HEK293 (cell line): Measurements from ENCODE around the gene PSMB11.
A peak's percentile ranks its signal among the peaks of the same experiment; 100 is the strongest.

Experiments used
- CTCF ChIA-PET: fragments of 350-600 bp; formaldehyde crosslinking; extraction: SDS; loops from one replicate; lab custom pipeline; 2021; ENCODE audit warnings: antibody characterized with exemption; lab: Yijun Ruan, JAX
- POLR2A ChIA-PET: fragments of 300-600 bp; formaldehyde crosslinking; extraction: SDS; loops from one replicate; lab custom pipeline; 2020; ENCODE audit warnings: antibody characterized with exemption, inconsistent platforms; lab: Yijun Ruan, JAX
- H3K27ac ChIP-seq: fragments of 200-500 bp; sonication (Bioruptor generic); 2 replicates; pipeline ENCODE4 v1.5.1; 2014; ENCODE audit warnings: low read depth, low read length, control low read depth, inconsistent platforms; ENCODE audit errors: extremely low read depth
- H3K36me3 ChIP-seq, 2 experiments: fragments of 200-500 bp in 1 of 2; sonication (Bioruptor generic) in 1 of 2; 1 replicate in 1 of 2; 2 replicates in 1 of 2; pipeline ENCODE4 v1.5.1; 2014 to 2017; ENCODE audit warnings: inconsistent platforms in 2 of 2, low read length in 2 of 2; ENCODE audit not compliant: control insufficient read depth in 2 of 2, insufficient read depth in 1 of 2
- H3K4me1 ChIP-seq: fragments of 200-500 bp; sonication (Bioruptor generic); 2 replicates; pipeline ENCODE4 v1.5.1; 2014; ENCODE audit warnings: mild to moderate bottlenecking, low read length, inconsistent platforms; ENCODE audit not compliant: control insufficient read depth, insufficient read depth
- H3K4me3 ChIP-seq: 2 replicates; pipeline ENCODE4 v1.5.1; 2011; ENCODE audit warnings: low read depth, mild to moderate bottlenecking, control low read depth, low read length, moderate library complexity
- H3K9me3 ChIP-seq: fragments of 200-500 bp; sonication (Bioruptor generic); 2 replicates; pipeline ENCODE4 v1.5.1; 2014; ENCODE audit warnings: low read depth, low read length, inconsistent platforms; ENCODE audit not compliant: control insufficient read depth, insufficient read depth
- EGR2 ChIP-seq: fragments of 450-650 bp; formaldehyde crosslinking; IDR thresholded peaks from 2 replicates; pipeline ENCODE4 v1.5.1; 2016; ENCODE audit warnings: low read depth, missing biosample characterization, missing genetic modification characterization
- GFI1B ChIP-seq: fragments of 450-650 bp; formaldehyde crosslinking; IDR thresholded peaks from 2 replicates; pipeline ENCODE4 v1.5.1; 2016; ENCODE audit warnings: missing biosample characterization, missing genetic modification characterization
- GLI4 ChIP-seq: fragments of 450-650 bp; formaldehyde crosslinking; IDR thresholded peaks from 2 replicates; pipeline ENCODE4 v1.5.1; 2016; ENCODE audit warnings: missing biosample characterization, missing genetic modification characterization
- GLIS1 ChIP-seq: fragments of 450-650 bp; formaldehyde crosslinking; IDR thresholded peaks from 2 replicates; pipeline ENCODE4 v1.5.1; 2016; ENCODE audit warnings: missing biosample characterization, missing genetic modification characterization
- GLIS2 ChIP-seq: fragments of 450-650 bp; formaldehyde crosslinking; IDR thresholded peaks from 2 replicates; pipeline ENCODE4 v1.5.1; 2016; ENCODE audit warnings: missing biosample characterization, missing genetic modification characterization
- HOXA7 ChIP-seq: sonication (generic); formaldehyde crosslinking; IDR thresholded peaks from 2 replicates; pipeline ENCODE4 v1.8.1; 2022; ENCODE audit warnings: missing genetic modification reagents, borderline replicate concordance
- HOXC10 ChIP-seq: sonication (generic); formaldehyde crosslinking; IDR thresholded peaks from 2 replicates; pipeline ENCODE4 v1.8.1; 2023; ENCODE audit warnings: mild to moderate bottlenecking, missing genetic modification reagents
- MZF1 ChIP-seq: fragments of 450-650 bp; formaldehyde crosslinking; IDR thresholded peaks from 2 replicates; pipeline ENCODE4 v1.5.1; 2017; ENCODE audit warnings: missing biosample characterization, missing genetic modification characterization, borderline replicate concordance
- PRDM1 ChIP-seq: fragments of 450-650 bp; formaldehyde crosslinking; IDR thresholded peaks from 2 replicates; pipeline ENCODE4; 2016; ENCODE audit warnings: missing biosample characterization, missing genetic modification characterization
- SCRT1 ChIP-seq: fragments of 450-650 bp; formaldehyde crosslinking; IDR thresholded peaks from 2 replicates; pipeline ENCODE4 v1.5.1; 2016; ENCODE audit warnings: missing biosample characterization, missing genetic modification characterization, borderline replicate concordance
- SETDB1 ChIP-seq: IDR thresholded peaks from one replicate; pipeline ENCODE4 v1.6.1; 2017; ENCODE audit warnings: mild to moderate bottlenecking, low read length, moderate library complexity, mixed read lengths; ENCODE audit not compliant: insufficient read length
- YY2 ChIP-seq: fragments of 450-650 bp; formaldehyde crosslinking; IDR thresholded peaks from 2 replicates; pipeline ENCODE4 v1.5.1; 2016; ENCODE audit warnings: missing biosample characterization, missing genetic modification characterization
- ZBTB7A ChIP-seq: fragments of 450-650 bp; formaldehyde crosslinking; IDR thresholded peaks from 2 replicates; pipeline ENCODE4 v1.5.1; 2016; ENCODE audit warnings: low read depth, missing biosample characterization, missing genetic modification characterization
- ZEB2 ChIP-seq: fragments of 450-650 bp; formaldehyde crosslinking; IDR thresholded peaks from 2 replicates; pipeline ENCODE4 v1.5.1; 2016; ENCODE audit warnings: missing biosample characterization, missing genetic modification characterization
- ZFHX2 ChIP-seq: fragments of 450-650 bp; formaldehyde crosslinking; conservative IDR thresholded peaks from 2 replicates; pipeline ENCODE4 v1.5.1; 2016; ENCODE audit warnings: missing biosample characterization, missing genetic modification characterization
- ZNF211 ChIP-seq: fragments of 450-650 bp; formaldehyde crosslinking; IDR thresholded peaks from 2 replicates; pipeline ENCODE4 v1.5.1; 2016; ENCODE audit warnings: low read depth, missing biosample characterization, missing genetic modification characterization
- ZNF248 ChIP-seq: fragments of 450-650 bp; formaldehyde crosslinking; IDR thresholded peaks from 2 replicates; pipeline ENCODE4 v1.5.1; 2017; ENCODE audit warnings: missing biosample characterization, missing genetic modification characterization
- ZNF302 ChIP-seq: fragments of 450-650 bp; formaldehyde crosslinking; IDR thresholded peaks from 2 replicates; pipeline ENCODE4 v1.5.1; 2016; ENCODE audit warnings: missing biosample characterization, missing genetic modification characterization, low read depth
- ZNF324 ChIP-seq: fragments of 450-650 bp; formaldehyde crosslinking; IDR thresholded peaks from 2 replicates; pipeline ENCODE4 v1.5.1; 2016; ENCODE audit warnings: missing biosample characterization, missing genetic modification characterization
- ZNF350 ChIP-seq: fragments of 450-650 bp; formaldehyde crosslinking; IDR thresholded peaks from 2 replicates; pipeline ENCODE4 v1.5.0; 2017; ENCODE audit warnings: missing biosample characterization, mild to moderate bottlenecking, missing genetic modification characterization
- ZNF404 ChIP-seq: fragments of 450-650 bp; formaldehyde crosslinking; IDR thresholded peaks from 2 replicates; pipeline ENCODE4 v1.5.1; 2017; ENCODE audit warnings: missing biosample characterization, missing genetic modification characterization
- ZNF501 ChIP-seq: fragments of 450-650 bp; formaldehyde crosslinking; IDR thresholded peaks from 2 replicates; pipeline ENCODE4 v1.5.1; 2016; ENCODE audit warnings: missing biosample characterization, missing genetic modification characterization
- ZNF600 ChIP-seq: fragments of 450-650 bp; formaldehyde crosslinking; IDR thresholded peaks from 2 replicates; pipeline ENCODE4 v1.5.1; 2016; ENCODE audit warnings: missing biosample characterization, missing genetic modification characterization
- ZNF623 ChIP-seq: fragments of 450-650 bp; formaldehyde crosslinking; IDR thresholded peaks from 2 replicates; pipeline ENCODE4 v1.5.1; 2016; ENCODE audit warnings: missing biosample characterization, missing genetic modification characterization
- ZNF791 ChIP-seq: fragments of 450-650 bp; formaldehyde crosslinking; IDR thresholded peaks from 2 replicates; pipeline ENCODE4 v1.5.1; 2016; ENCODE audit warnings: missing biosample characterization, missing genetic modification characterization
- ZSCAN16 ChIP-seq: fragments of 450-650 bp; formaldehyde crosslinking; IDR thresholded peaks from 2 replicates; pipeline ENCODE4 v1.5.1; 2016; ENCODE audit warnings: missing biosample characterization, missing genetic modification characterization
- TF ChIP-seq, protein P1 (sequence below): fragments of 450-650 bp; formaldehyde crosslinking; IDR thresholded peaks from 2 replicates; pipeline ENCODE4 v1.5.1; 2016; ENCODE audit warnings: missing biosample characterization, missing genetic modification characterization
- TF ChIP-seq, protein P2 (sequence below): fragments of 450-650 bp; formaldehyde crosslinking; IDR thresholded peaks from 2 replicates; pipeline ENCODE4 v1.5.0; 2017; ENCODE audit warnings: missing biosample characterization, missing genetic modification characterization, borderline replicate concordance
- TF ChIP-seq, protein P3 (sequence below): fragments of 450-650 bp; formaldehyde crosslinking; IDR thresholded peaks from 2 replicates; pipeline ENCODE4 v1.5.1; 2017; ENCODE audit warnings: missing biosample characterization, missing genetic modification characterization
- TF ChIP-seq, protein P4 (sequence below): fragments of 450-650 bp; formaldehyde crosslinking; IDR thresholded peaks from 2 replicates; pipeline ENCODE4 v1.5.1; 2016; ENCODE audit warnings: missing biosample characterization, missing genetic modification characterization, borderline replicate concordance

The PSMB11 gene

DNA sequence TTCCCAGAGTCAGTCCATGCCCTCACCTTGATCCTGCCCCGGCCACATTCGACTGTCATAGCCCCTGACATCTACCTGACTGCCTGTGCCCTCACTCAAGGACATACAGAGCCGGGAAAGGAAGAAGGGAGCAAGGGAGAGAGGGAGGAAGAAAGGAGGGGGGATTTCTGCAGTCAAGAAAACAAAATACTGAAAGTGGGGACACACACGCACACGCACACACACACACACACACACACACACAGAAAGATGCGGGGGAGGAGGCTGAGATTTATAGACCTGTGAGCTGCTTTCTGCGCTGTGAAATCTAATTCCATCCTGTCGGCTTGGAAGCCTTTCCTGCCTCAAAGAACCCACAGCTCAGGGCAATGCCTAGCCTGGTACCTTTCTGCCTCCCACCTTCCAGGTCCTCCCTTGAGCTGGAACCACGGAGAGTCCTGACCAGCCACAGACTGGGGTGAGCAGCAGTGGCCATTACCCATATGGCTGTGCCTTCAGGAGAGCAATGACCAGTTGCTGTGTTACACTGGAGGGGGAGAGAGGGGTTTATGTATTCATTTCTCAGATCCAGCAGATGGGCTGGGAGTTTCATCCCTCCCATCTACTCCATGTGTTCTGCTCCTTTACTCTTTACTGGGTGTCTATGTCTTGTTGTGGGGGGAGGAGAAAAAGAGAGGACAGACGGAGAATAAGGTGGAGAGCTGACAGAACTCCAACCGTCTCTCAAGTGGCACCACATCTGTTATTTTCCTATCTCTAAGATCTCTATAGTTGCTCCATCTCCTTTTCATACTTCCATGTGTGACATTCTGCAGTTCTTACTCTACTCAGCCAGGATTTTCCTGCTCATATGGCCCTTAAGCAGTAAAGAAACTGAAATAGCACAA is 45.0 kb upstream of the PSMB11 start:
- Histone ChIP-seq H3K4me3 (no peak overlapping the region), H3K36me3 (peaks cover 0 to 6% of the 10 kb centered on the region in 2 experiments; a peak in 2 of 3 replicates), H3K27ac (0 out of 2 replicates have a peak overlapping the region, but pooled peaks have one; percentile 41), H3K4me1 (peaks cover 7% of the 10 kb centered on the region), H3K9me3 (no peaks in the 10 kb centered on the region)
- ChIA-PET CTCF (interaction anchor here (0.6 to 17.9 kb wide), 10 partner anchors 10 to 124 kb away, joined by 3 to 469 read pairs (median 4); partner anchors contain the start of genes AJUBA, CDH24, PSMB11 and REM2), POLR2A (interaction anchor here (5.2 kb wide), 1 partner anchor 10 kb away, joined by 50 read pairs; no protein-coding TSS in a partner anchor)
- 0 out of 2 replicates have a peak, but pooled peaks have one; percentile 41 for TF ChIP-seq MZF1 (tag by site-specific recombination)
- TF ChIP-seq, protein P1, sequence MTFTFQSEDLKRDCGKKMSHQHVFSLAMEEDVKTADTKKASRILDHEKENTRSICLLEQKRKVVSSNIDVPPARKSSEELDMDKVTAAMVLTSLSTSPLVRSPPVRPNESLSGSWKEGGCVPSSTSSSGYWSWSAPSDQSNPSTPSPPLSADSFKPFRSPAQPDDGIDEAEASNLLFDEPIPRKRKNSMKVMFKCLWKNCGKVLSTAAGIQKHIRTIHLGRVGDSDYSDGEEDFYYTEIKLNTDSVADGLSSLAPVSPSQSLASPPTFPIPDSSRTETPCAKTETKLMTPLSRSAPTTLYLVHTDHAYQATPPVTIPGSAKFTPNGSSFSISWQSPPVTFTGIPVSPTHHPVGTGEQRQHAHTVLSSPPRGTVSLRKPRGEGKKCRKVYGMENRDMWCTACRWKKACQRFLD (tag by site-specific recombination) = no peak
- no peak for TF ChIP-seq HOXC10 (CRISPR knock-in tag)
- peak; percentile 55 for TF ChIP-seq ZNF324
- no peak for TF ChIP-seq ZNF211 (tag by site-specific recombination)
- no peak for TF ChIP-seq ZSCAN16 (tag by site-specific recombination)
- no peak for TF ChIP-seq ZNF501 (tag by site-specific recombination)
- TF ChIP-seq ZNF623 (tag by site-specific recombination) = no peak
- no peak for TF ChIP-seq GLI4 (tag by site-specific recombination)
- TF ChIP-seq, protein P2, sequence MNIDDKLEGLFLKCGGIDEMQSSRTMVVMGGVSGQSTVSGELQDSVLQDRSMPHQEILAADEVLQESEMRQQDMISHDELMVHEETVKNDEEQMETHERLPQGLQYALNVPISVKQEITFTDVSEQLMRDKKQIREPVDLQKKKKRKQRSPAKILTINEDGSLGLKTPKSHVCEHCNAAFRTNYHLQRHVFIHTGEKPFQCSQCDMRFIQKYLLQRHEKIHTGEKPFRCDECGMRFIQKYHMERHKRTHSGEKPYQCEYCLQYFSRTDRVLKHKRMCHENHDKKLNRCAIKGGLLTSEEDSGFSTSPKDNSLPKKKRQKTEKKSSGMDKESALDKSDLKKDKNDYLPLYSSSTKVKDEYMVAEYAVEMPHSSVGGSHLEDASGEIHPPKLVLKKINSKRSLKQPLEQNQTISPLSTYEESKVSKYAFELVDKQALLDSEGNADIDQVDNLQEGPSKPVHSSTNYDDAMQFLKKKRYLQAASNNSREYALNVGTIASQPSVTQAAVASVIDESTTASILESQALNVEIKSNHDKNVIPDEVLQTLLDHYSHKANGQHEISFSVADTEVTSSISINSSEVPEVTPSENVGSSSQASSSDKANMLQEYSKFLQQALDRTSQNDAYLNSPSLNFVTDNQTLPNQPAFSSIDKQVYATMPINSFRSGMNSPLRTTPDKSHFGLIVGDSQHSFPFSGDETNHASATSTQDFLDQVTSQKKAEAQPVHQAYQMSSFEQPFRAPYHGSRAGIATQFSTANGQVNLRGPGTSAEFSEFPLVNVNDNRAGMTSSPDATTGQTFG (tag by site-specific recombination) = 0 out of 2 replicates have a peak, but pooled peaks have one; percentile 21
- peak; percentile 99 for TF ChIP-seq ZFHX2
- TF ChIP-seq ZBTB7A = no peak
- TF ChIP-seq SETDB1 = no peak
- no peak for TF ChIP-seq ZNF404 (tag by site-specific recombination)
- 0 out of 2 replicates have a peak, but pooled peaks have one; percentile 46 for TF ChIP-seq ZNF248 (tag by site-specific recombination)
- no peak for TF ChIP-seq ZNF791
- no peak for TF ChIP-seq GLIS2
- TF ChIP-seq PRDM1 (tag by site-specific recombination) = 0 out of 2 replicates have a peak, but pooled peaks have one; percentile 35
- no peak for TF ChIP-seq ZNF350
- TF ChIP-seq GFI1B (tag by site-specific recombination) = peak; percentile 94
- no peak for TF ChIP-seq HOXA7 (CRISPR knock-in tag)
- TF ChIP-seq, protein P3, sequence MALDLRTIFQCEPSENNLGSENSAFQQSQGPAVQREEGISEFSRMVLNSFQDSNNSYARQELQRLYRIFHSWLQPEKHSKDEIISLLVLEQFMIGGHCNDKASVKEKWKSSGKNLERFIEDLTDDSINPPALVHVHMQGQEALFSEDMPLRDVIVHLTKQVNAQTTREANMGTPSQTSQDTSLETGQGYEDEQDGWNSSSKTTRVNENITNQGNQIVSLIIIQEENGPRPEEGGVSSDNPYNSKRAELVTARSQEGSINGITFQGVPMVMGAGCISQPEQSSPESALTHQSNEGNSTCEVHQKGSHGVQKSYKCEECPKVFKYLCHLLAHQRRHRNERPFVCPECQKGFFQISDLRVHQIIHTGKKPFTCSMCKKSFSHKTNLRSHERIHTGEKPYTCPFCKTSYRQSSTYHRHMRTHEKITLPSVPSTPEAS = peak; percentile 95
- peak; percentile 83 for TF ChIP-seq ZNF600 (tag by site-specific recombination)
- peak; percentile 94 for TF ChIP-seq EGR2 (tag by site-specific recombination)
- TF ChIP-seq, protein P4, sequence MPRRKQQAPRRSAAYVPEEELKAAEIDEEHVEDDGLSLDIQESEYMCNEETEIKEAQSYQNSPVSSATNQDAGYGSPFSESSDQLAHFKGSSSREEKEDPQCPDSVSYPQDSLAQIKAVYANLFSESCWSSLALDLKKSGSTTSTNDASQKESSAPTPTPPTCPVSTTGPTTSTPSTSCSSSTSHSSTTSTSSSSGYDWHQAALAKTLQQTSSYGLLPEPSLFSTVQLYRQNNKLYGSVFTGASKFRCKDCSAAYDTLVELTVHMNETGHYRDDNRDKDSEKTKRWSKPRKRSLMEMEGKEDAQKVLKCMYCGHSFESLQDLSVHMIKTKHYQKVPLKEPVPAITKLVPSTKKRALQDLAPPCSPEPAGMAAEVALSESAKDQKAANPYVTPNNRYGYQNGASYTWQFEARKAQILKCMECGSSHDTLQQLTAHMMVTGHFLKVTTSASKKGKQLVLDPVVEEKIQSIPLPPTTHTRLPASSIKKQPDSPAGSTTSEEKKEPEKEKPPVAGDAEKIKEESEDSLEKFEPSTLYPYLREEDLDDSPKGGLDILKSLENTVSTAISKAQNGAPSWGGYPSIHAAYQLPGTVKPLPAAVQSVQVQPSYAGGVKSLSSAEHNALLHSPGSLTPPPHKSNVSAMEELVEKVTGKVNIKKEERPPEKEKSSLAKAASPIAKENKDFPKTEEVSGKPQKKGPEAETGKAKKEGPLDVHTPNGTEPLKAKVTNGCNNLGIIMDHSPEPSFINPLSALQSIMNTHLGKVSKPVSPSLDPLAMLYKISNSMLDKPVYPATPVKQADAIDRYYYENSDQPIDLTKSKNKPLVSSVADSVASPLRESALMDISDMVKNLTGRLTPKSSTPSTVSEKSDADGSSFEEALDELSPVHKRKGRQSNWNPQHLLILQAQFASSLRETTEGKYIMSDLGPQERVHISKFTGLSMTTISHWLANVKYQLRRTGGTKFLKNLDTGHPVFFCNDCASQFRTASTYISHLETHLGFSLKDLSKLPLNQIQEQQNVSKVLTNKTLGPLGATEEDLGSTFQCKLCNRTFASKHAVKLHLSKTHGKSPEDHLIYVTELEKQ (tag by site-specific recombination) = peak; percentile 84; the same call in 1 of the 2 replicates
- no peak for TF ChIP-seq YY2 (tag by site-specific recombination)
- TF ChIP-seq ZEB2 = no peak
- no peak for TF ChIP-seq SCRT1
- no peak for TF ChIP-seq ZNF302
- TF ChIP-seq GLIS1 (tag by site-specific recombination) = peak; percentile 62
